Glomerular visceral epithelial cell (primary cell): ENCODE measurements around the gene FOXK2.
A peak's percentile ranks its signal among the peaks of the same experiment; 100 is the strongest.
"Not testable (repeated sequence)": the region's sequence is repeated elsewhere in the genome, so short reads cannot be mapped to it uniquely, and the experiment has no call there.

ENCODE experiments used
- DNase-seq: peaks from one replicate; pipeline ENCODE4 v3.0.0-alpha.2; 2016; ENCODE audit errors: extremely low spot score

The FOXK2 gene

DNA sequence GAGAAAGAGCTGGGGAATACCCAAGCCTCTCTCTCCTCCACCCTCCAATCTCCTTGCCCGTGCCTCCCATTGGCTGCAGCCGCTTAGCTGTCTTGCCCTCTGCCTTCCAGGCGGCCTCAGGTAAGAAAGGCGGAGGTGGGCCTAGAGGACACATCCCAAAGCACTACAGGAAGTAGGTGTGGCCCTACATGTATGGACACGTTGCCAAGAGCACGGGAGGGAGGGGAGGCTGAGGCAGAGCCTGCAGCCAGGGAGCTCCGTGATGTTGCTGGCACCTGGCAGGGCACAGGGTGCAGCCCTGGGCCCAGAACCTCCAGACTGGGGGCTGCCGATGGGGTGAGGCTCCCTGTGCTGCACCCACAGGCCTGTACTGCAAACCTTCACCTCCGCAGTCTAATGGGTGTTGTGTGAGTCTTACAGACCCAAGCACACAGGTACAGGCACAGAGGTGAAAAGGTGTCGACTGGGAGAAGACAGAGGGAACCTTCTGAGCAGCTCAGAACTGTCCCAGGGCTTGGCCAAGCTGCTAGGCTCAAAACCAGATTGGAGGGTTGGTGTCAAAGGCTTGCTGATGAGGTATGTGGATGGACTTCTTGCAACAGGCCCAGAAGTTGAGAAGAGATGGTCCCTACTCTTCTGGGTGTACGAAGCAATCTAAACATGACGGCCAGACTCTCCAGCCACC lies 23.5 kb upstream of the FOXK2 start:
- no peak for DNase-seq

DNA sequence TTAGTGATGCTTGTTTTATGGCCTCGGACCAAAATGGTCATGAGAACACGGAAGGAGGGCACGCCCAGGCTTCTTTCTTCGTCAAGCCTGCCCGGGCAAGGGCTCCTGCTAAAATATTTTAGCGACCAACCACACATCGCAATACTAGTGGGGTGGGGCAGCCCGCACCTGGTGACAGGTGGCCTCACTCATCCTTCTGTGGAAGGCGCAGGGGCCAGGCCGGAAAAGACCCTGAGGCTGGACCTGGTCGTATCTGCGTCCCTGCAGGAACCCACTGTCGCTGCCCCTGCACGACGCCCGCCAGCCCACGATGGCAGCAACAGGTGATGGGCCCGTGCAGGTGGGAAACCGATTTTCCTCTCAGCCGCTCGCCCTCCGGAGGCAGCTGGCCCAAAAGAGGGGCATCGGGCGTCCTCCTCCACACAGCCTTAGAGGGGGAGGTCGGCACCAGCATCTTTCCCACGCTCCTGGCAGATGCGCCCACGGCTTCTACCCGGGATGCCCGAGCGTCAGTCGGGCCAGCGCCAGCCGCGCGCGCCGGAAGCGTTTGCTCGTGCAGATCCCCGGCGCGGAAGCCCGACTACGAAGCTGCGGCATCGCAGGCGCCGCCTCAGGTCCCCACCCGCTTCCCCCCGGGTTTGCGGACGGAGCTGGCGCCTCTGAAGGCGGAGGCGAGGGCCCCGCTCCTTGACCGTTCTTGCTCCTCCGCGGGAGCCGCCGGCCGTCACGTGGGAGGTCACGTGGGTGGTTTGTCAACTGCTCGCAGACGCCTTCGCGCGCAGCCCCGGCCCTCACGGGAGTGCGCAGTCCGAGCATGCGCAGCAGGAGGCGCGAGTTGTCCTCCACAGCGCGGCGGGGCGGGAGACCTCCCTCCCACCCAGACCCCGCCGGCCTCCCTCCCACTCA lies 22.8 kb upstream of the FOXK2 start:
- DNase-seq, result peak; percentile 90

DNA sequence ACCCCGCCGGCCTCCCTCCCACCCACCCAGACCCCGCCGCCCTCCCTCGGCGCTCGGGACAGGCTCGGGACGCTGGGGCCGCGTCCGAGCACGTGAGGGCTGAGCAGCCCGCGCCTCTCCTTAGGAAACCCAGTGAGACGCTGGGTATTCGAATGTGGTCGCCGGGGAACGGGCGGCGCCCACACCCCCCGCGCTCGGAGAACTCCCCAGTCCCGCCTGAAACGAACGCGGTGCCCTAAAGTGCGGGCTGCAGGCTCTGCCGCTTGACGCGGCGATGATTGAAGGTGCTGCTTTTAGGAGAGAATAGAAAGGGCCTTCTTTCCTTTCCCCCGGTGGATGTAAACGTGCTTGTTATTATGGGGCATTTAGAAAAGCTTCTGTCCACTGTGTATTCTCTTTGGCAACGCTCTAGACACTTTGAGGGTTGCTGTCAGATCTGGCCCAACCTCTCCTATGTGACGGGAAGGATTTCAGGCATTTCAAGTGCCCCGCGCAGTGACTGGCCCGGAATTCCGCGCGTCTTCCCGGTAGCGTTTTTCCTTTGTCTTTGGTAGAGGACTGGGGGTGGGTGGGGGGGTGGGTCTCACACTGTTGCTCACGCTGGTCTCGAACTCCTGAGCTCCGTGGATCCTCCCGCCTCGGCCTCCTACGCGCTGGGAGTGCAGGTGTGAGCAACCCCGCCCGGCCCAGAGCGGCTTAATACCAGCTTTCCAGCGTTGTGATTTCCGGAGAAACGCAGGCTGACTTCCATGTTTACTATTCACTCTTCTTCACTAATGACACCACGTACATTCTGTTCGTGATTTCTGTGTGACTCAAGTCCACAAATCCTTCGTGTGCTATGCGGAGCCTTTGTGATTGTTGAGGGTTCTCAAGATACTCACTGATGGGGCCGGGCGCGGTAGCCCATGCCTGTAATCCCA lies 21.8 kb upstream of the FOXK2 start:
- DNase-seq, result peak; percentile 33

DNA sequence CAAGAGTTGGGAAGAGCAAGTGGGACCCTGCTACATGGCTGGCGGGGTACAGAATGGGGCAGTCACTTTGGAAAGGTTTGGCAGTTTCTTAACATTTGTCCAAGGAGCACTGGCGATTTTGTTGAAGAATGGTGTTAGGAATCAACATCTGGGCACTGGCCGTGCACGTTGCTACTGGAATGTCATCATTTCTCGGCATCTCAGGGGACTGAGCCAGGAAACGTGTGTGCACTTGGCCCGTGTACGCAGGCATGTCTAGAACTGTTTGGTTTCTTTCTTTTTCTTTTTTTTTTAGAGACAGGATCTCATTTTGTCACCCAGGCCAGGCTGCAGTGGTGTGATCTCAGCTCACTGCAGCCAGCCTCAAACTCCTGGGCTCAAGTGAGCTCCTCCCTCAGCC lies 17.3 kb upstream of the FOXK2 start:
- DNase-seq, result no peak

DNA sequence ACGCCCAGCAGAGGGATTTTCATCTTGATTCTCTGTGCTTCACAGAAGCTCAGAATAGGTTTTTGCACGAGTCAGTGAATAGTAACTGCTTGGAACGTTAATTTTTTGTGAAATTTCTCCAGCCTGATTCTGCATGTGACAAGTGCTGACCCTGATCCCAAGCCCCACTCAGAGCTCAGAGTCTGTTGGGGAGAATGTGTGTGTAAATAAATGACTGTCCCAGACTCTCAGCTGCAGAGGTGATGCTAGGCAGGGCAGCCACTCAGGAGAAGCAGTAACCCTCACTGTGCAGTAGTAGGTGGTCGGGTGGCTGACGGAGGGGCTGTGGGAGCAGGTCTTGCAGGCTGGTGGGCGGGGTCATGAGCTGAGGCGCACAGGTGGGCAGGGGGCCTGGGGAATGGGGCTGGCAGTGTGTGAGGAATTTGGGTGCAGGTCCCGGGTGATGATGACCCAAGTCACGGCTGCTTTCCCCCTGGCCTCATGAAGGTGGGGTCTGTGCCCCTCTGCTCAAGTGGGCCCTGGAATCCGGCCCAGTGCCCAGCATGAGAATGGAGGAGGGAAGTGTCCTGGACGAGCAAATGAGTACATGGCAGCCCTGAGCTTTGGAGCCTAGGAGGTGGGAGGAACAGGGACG lies 16.3 kb upstream of the FOXK2 start:
- no peak for DNase-seq

DNA sequence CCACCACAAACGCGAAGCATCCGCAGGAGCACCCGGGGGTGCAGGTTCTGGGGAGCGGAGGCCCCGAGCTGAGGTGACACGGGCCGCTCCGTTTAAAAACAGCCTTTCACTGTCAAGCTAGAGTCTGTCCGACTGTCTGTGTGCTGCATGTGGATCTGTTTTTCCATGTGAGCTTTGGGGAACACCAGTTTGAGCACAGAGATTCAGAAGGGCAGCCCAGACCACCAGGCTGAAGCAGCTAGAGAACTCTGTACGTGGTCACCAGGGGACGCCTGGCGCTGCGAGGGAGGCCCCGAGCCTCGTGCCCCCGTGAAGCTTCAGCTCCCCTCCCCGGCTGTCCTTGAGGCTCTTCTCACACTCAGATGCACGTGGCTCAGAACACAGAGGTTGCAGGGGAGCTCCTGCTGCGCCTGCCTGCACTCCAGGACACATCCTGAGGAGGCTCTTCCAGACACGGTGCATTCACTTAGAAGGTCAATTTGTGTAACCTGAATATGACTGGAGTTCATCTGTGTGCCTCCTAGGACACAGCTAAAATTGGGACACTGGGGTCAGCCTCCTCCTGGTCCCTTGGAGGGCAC lies 15.7 kb upstream of the FOXK2 start:
- DNase-seq, result no peak

DNA sequence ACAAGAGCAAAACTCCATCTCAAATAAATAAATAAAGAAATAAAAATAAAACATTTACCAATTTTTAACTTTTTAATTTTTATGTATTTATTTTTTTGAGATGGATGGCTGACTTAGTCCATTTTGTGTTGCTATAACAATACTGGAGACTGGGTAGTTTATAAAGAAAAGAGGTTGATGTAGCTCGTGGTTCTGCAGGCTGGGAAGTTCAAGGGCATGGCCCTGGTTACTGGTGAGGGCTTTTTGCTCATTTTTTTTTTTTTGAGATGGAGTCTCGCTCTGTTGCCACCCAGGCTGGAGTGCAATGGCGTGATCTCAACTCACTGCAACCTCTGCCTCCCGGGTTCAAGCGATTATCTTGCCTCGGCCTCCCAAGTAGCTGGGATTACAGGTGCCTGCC lies 14.2 kb upstream of the FOXK2 start:
- no peak for DNase-seq

DNA sequence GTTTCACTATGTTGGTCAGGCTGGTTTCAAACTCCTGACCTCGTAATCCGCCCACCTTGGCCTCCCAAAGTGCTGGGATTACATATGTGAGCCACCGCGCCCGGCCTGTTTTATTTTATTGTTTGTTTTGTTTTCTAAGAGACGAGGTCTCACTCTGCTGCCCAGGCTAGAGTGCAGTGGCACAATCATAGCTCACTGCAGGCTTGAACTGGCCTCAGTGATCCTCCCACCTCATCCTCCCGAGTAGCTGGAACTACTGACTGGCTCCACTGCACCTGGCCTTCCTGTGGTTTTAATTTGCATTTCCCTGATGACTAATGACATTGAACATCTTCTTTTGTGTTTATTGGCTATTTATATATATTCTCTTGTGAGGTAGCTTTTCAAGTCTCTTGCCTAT lies 13.1 kb upstream of the FOXK2 start:
- peak; percentile 32 for DNase-seq

DNA sequence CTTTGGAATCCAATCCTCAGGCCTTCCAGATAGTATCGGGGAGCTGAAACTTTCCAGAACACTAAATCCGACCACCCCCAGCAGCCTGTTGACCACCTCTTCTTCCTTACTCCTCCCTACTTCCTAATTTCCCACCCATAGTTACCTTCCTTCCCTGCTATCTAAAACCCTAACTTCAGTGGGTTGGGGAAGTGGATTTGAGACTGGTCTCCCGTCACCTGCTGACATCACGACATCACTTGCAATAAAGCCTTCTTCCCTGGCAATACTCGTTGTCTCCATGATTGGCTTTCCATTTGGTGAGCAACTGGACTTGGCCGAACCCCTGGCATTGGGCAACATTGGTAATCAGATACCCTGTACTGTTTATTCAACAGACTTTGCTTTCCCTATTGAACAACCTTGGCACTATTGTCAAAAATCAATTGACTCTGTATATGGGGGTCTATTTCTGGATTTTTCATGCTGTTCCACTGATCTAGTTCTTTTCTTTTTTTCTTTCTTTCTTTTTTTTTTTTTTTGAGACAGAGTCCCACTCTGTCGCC lies 11.8 kb upstream of the FOXK2 start:
- DNase-seq, result no peak

DNA sequence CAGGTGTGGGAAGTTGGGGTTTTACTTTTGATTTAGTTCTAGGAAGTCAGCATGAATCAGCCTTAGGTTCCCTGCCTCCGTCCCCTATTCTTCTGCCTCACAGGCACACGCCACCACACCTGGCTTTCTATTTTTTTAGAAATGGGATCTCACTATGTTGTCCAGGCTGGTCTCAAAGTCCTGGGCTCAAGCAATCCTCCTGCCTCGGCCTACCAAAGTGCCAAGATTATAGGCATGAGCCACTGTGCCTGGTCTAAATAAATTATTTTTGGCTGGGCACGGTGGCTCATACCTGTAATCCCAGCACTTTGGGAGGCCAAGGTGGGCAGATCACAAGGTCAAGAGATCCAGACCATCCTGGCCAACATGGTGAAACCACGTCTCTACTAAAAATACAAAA lies 7.9 kb upstream of the FOXK2 start:
- DNase-seq, result not testable (repeated sequence)

DNA sequence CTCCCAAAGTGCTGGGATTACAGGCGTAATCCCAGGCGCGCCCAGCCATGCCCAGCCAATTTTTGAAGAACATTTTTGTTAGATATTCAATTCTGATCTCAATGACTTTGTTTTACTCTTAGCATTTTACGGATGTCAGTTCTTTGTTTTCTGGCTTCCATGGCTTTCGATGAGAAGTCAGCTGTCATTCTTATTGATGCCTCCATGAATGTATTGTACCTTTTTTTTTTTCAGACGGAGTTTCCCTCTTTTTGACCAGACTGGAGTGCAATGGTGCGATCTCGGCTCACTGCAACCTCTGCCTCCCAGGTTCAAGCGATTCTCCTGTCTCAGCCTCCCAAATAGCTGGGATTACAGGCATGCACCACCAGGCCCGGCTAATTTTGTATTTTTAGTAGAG lies 5.7 kb upstream of the FOXK2 start:
- not testable (repeated sequence) for DNase-seq

DNA sequence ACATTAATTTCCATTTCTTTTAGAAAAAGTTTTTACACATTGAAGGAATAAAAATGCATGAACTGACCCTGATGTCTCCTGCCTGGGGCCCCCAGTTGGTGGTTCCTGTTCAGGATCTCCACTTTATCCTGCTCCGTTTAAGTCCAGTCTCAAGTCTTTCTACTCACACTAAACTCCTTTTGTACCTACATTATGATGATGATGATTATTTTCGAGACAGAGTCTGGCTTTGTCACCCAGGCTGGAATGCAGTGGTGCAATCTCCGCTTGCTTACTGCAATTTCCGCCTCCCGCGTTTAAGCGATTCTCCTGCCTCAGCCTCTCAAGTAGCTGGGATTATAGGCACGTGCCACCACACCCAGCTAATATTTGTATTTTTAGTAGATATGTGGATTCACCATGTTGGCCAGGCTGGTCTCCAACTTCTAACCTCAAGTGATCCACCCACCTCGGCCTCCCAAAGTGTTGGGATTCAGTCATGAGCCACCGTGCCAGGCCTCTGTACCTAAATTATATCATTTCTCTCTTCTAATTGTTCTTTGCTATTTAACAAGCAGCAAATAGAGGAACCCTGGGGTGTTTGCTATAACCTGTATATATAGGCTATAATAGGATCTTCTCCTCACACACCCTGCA lies 2.2 kb upstream of the FOXK2 start:
- no peak for DNase-seq

DNA sequence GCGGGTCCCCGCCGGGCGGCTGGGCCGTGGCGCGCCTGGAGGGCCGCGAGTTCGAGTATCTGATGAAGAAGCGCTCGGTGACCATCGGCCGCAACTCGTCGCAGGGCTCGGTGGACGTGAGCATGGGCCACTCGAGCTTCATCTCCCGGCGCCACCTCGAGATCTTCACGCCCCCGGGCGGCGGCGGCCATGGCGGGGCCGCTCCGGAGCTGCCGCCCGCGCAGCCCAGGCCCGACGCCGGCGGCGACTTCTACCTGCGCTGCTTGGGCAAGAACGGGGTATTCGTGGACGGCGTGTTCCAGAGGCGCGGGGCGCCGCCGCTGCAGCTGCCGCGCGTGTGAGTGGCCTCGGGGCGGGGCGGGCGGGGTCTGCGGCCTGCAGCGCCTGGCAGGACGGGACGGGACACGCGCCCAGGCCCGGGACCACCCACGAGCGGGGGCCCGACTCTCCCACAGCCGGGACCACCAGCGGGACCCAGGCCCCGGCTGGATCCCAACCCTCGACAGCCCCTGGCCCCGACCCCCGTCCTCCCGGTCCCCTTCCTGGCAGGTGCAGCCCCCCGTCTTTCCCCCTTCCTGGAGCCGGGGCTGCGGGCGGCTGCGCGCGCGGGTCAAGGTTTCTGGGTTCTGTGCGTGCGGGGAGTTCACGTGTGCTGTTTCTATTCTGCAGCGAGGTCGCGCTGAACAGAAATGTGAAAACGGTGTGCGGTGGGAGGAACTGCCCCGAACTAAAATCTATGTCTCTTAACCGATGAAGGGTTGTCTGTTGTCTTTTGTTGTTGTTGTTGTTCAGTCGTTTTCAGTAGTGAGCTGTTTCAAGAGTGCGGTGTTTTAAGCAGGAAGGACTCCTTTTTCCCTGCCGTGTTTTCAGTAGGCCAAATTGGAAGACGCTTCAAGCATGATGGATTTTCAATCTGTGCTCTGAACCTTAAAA lies 705 bp downstream of the FOXK2 start:
- DNase-seq, result peak; percentile 20

DNA sequence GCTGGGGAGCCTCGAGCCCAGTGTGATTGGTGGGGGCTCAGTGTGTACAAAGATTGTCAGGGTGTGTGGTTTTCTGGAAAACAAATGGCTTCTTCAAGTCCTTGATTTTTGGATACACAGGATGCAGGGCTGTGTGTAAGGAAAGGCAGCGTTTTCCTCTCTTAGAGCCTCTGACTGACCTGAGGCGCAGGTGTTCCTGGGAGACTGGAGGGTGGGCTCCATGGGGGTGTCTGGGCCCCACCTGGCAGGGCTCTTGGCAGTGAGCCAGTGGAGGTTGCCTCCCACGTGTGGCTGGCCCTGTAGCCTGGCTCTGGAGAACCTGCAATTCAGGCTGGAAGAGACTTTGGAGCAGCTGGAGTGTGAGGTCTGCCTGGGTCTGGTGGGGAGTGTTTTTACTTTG lies 5.0 kb downstream of the FOXK2 start:
- no peak for DNase-seq

DNA sequence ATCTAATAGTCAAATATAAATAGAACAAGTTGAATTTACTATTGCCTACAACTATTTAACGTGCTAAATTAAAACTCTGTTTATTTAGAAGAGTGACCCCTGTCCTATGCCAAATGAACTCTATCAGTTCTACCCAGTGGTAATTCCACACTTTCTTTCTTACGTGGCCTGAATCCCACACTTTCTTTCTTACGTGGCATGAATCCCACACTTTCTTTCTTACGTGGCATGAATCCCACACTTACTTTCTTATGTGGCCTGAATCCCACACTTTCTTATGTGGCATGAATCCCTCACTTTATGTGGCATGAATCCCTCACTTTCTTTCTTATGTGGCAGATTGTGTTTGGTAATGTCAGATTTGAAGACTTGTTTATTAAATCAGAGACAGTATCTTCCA lies 6.2 kb downstream of the FOXK2 start:
- no peak for DNase-seq

DNA sequence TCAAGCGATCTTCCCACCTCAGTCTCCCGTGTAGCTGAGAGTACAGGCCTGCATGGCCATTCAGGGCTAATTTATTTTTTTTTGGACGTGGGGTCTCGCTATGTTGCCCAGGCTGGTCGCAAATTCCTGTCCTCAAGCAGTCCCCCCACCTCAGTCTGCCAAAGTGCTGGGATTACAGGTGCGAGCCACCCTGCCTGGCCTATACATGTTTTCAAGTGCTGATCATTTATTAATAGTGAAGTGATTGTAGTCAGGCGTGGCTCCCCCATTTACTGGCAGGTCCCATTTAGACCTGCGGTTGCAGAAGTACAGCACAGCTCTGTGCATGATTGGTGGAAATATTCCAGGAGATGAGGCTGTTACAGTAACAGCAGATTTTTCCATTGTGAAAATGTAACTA lies 8.4 kb downstream of the FOXK2 start:
- DNase-seq, result no peak

DNA sequence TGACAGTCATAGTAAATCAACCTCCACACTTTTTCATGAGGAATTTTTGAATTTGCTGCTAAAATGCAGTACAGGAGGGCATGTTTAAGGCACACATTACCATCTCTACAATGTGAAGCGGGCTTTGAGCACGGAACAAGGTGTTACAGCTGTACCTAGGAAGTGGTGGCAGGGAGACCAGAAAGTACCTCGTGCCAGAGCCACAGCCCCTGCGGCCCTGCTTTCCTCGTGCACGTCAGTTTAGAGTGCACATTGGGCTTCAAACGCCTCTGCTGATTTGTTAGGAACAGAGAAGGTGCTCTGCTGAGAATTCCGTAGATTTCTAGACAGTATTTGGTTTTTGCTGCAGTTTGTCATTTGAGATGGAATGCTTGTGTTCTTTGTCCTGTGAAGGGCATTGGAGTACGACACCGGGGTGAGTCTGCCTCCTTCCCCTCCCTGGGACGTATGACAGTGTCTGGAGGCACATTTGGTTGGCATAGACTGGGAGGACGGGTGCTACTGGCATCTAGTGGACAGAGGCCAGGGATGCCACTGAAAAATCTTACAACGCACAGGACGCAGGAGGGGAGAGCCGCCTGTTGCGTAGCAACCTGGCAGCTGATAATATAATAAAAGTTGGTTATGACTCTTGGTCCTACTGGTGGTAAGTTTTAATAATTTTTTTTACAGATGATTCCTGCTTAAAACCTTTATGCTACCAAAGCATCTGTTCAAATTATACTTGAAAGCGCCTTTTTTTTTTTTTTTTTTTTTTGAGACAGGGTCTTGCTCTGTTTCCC lies 9.1 kb downstream of the FOXK2 start:
- peak; percentile 83 for DNase-seq

DNA sequence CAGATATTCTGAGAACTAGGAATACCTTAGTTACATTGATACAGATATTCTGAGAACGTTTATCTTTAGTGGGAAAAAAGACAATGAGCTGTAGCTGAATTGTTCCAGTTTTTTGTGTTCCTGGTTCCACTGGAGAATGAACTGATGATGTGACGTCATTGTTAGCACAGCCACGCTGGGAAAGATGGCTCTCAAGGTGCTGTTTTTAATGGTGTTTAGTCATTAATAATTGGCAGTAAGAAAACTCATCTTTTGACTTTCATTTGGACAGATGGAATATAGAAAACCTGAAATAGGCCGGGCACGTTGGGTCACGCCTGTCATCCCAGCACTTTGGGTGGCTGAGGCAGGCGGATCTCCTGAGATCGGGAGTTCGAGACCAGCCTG lies 10.4 kb downstream of the FOXK2 start:
- DNase-seq, result no peak

DNA sequence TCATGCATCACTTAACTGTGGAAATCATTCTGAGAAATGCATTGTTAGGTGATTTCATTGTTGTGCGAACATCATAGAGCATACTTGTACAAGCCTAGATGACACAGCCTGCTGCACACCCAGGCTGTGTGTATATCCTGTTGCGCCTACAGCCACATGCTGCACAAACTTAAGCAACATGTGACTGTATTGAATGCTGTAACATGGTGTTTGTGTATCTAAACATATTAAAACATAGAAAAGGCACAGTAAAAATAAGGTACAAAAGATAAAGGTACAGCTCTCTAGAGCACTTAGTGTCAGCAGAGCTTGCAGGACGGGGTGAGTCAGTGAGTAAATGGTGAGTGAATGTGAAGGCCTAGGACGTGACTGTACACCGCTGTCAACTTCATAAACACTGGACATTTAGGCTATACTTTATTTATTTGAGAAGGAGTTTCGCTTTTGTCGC lies 11.9 kb downstream of the FOXK2 start:
- DNase-seq, result peak; percentile 61
